KOPT-K1 (cell line): ENCODE results near the gene MRPS31.

Experiments
- H3K27ac ChIP-seq: fragments of 200-600 bp; sonication (generic); 2 replicates; pipeline ENCODE4 v1.5.1; 2016; ENCODE audit warnings: antibody characterized with exemption, mild to moderate bottlenecking, low read depth, low read length; ENCODE audit not compliant: poor library complexity, severe bottlenecking
- H3K36me3 ChIP-seq: fragments of 200-600 bp; sonication (generic); 2 replicates; pipeline ENCODE4 v1.5.1; 2017; ENCODE audit warnings: antibody characterized with exemption, mild to moderate bottlenecking, low read length, moderate library complexity; ENCODE audit not compliant: insufficient read depth
- H3K9me3 ChIP-seq: fragments of 200-600 bp; sonication (generic); 2 replicates; pipeline ENCODE4 v1.5.1; 2017; ENCODE audit warnings: antibody characterized with exemption, low read length, mild to moderate bottlenecking; ENCODE audit not compliant: insufficient read depth, poor library complexity, severe bottlenecking

The MRPS31 gene

DNA sequence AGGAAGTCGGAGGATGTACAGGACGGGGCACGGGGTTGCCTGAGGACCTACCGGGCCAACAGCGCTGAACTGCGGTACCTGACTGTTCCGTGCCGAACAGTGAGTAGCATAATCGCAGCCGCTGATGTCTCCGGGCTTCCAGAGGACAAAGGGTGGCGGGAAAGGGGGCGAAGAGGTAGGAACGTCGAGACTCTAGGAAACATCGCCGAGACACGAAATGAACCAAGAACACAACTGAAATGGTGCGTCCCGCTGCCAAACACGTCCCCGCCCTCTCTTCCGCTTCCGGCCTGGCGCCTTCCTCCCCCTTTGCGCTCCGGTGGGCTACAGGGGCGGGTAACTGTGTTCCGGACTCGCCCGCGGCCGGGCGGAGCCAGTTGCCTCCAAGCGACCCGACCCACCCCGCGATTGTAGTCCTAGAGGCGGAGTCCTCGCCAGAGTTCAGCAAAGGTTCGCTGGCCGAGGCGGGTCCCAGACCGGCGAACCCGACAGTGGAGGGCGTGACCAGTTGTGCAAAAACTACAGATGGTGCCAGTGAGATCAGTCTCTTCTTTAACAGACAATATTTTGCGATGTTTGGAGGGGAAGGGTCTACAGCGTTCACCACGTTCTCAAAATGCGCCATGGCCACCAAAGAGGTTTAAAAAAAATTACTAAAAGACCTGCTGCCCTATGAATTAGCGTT, at the start of gene MRPS31:
Gene MRPS31 (minus strand): TSS at position 257 of the 685 bp plus-strand sequence. CDS start 54 bp downstream, at position 203.
- H3K27ac ChIP-seq, result peak within 1 kb of the TSS; percentile 86
- H3K36me3 ChIP-seq, result peaks cover 15% of the 10 kb centered on the region
- H3K9me3 ChIP-seq, result no peaks in the 10 kb centered on the region

DNA sequence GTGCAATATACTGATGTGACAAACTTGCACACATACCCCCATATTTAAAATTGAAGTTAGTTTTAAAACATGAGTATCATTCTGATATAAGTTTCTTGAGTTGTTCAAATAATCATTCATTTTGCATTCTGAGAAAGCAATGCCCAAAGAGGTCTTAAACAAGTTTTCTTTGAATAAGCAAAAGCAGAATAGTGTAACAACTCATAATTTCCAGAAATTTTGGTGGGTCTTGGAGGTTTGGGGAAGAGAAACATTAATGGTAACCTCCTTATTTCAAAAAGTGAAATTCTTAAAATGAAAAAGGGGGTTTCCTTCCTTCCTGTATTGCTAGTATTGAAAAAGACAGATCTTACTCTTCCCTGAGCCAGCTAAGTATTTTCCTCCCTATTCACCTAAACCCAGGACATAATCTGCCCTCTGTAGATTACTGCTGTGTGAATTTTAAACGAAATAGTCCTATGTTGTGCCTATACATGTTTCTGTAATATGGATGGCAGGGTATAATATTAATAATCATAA, 48.9 kb upstream of the MRPS31 start:
- Histone ChIP-seq H3K27ac (no peak overlapping the region), H3K36me3 (no peaks in the 10 kb centered on the region), H3K9me3 (peaks cover 9% of the 10 kb centered on the region)

DNA sequence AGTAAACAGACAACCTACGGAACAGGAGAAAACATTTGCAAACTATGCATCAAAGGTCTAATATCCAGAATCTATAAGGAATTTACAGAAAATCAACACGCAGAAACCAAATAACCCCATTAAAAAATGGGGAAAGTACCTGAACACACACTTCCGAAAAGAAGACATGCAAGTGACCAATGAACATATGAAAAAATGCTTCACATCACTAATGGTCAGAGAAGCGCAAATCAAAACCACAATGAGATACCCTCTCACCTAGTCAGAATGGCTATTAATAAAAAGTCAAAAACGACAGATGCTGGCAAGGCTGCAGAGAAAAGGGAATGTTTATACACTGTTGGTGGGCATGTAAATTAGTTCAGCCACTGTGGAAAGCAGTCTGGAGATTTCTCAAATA, 47.9 kb upstream of the MRPS31 start:
- H3K36me3 ChIP-seq, result peaks cover 6% of the 10 kb centered on the region; the same call in 1 of the 2 replicates
- H3K27ac ChIP-seq, result no peak overlapping the region
- peaks cover 9% of the 10 kb centered on the region for H3K9me3 ChIP-seq

DNA sequence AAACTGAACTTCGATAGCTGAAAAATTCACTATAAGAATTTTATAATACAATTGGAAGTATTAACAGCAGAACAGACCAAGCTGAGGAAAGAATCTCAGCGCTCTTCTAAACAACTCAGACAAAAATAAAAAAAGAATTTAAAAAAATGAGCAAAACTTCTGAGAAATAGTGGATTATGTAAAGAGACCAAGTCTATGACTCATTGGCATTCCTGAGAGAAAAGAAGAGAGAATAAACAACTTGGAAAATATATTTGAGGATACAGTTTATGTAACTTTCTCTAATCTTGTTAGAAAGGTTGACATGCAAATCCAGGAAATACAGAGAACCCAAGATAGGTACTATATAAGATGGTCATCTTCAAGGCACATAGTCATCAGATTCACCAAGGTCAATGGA, 43.8 kb upstream of the MRPS31 start:
- Histone ChIP-seq H3K27ac (no peak overlapping the region), H3K9me3 (peaks cover 9% of the 10 kb centered on the region), H3K36me3 (peaks cover 41% of the 10 kb centered on the region)

DNA sequence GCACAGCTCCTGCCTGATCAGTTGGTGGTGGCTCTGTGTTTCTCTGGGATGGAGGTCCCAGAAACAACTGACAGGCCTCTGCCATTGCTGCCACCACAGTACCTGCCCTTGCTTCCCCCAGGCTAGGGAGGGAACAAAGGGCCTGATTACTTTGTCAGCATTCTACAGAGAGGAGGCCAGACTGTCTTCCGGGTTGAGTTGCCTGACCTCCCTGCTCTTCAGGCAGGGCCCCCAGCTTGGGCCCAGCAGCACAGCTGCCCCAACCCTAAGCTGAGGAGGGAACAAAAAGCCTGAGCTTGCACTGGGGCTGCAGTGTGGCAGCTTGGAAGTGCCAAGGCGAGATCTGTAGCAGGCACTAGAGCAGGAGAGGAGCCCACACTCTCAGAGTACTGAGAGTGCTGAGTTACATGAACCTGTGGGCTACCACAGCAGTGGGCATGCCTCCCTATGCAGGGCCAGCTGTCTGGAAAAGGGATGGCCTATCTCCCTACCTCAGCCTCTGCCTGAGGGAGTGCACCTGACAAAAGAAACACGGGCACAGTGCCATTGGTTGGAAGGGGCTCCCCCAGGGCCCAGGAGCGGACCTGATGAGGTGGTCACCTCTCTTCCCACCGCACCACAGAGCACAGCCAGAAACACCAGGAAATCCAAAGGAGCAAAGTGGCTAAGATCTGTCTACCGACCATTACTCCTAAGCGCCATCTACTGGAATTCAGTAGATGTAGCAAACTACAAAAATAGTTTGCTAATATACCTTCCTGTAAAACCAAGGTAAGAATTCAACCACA, 42.9 kb upstream of the MRPS31 start:
- Histone ChIP-seq H3K9me3 (peaks cover 9% of the 10 kb centered on the region), H3K36me3 (peaks cover 50% of the 10 kb centered on the region), H3K27ac (no peak overlapping the region)

DNA sequence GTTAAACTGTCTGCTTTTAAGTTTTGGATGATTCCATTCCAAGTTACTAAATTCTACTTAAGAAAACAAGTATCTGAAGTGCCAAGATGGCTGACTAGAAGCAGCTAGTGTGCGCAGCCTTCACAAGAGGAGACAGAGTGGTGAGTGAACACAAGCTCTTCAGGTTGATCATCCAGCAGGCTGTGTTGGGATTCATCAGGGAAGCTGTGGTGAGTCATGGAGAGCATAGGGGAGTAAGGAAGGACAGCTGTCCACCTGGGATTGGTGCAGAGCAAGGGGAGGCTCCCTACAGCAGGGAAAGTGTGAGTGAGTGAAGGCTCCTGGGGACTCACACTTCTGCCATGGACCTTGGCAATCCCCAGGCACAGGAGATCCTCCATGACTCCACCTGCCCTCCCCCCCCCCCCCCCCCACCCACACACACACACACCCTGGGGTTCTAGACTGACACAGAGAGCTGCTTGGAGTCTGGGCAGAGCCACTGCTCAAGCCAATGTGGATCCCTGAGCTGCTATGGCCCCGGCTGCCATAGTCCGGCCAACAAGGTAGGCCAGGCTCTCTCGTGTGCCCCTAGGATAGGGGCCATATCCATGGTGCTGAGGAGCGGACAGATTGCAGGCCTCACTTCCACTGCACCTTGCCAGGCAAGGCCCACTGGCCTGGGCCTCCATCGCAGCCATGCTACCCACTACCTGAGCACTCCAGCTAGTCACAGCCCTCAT, 41.9 kb upstream of the MRPS31 start:
- H3K27ac ChIP-seq, result no peak overlapping the region
- peaks cover 9% of the 10 kb centered on the region for H3K9me3 ChIP-seq
- H3K36me3 ChIP-seq, result peaks cover 59% of the 10 kb centered on the region

DNA sequence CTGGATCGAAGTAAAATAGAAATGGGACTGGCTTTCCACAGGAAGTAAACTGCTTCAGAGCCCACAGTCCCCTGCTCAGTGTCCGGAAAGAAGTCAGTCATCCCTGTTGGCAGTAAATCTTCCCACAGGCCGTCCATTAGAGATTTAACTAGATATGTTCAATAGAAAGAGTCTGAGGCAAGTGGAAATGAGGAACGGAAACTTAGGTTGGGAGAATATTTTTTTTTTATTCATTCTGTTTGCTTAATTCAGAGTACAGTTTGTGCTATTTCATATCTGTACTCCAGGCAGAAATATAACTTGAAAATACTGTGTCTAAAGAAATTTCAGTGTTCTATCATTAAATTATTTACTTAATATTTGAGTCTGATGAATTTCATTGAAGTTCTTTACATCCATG, 41.1 kb upstream of the MRPS31 start:
- Histone ChIP-seq H3K9me3 (peaks cover 9% of the 10 kb centered on the region), H3K27ac (no peak overlapping the region), H3K36me3 (peaks cover 66% of the 10 kb centered on the region)

DNA sequence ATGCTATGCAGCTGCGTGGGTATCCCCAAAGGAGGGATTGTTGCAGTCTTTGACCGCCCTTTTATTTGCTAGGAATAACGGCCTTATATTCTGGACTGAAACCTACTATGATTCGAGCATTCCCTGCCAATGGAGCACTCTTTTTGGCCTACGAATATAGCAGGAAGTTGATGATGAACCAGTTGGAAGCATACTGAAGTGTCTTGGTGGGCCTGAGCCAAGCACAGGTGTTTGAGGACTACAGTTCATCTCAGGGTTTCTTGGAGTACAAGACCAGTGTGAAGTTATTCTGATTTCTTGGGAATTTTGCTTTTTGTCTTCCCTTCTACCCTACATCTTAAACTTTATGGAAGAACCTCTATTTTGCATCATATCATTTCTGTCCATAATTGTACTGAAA, 38.5 kb upstream of the MRPS31 start:
- Histone ChIP-seq H3K9me3 (no peaks in the 10 kb centered on the region), H3K27ac (no peak overlapping the region), H3K36me3 (peaks cover 90% of the 10 kb centered on the region)

DNA sequence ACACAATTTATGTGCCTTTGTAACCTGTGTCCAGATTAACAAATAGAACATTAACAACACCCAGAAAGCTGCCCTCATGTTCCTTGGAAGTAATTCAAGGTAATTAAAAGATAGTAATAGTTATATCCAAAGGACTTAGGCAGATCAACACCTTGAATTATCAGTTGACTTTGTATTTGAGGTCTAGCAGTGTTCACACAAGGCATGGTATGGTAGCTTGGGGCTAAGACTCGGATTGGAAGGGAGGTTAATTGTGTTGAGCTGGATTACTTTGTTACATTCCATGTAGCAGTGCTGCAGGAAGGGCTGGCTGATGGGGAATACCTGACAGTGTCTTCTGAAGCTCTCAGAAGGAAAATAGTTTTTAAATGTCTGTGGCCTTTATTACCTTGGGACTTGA, 35.3 kb upstream of the MRPS31 start:
- peaks cover 94% of the 10 kb centered on the region for H3K36me3 ChIP-seq
- H3K27ac ChIP-seq, result no peak overlapping the region
- no peaks in the 10 kb centered on the region for H3K9me3 ChIP-seq

DNA sequence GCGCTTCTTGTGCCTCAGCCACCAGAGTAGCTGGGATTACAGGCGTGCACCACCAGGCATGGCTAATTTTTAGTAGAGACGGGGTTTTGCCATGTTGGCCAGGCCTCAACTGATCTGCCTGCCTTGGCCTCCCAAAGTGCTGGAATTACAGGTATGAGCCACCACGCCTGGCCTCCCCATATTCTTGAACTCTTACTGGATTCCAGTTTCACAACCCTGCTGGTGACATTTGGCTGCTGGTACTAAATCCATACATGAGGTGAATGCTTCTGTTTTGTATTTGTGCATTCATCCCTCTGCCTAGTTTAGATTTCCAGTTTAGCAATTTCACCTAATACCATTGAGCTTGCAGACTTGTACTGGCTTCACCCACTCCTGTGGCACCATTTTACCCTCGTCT, 32.3 kb upstream of the MRPS31 start:
- H3K27ac ChIP-seq, result no peak overlapping the region
- no peaks in the 10 kb centered on the region for H3K9me3 ChIP-seq
- peaks cover 97% of the 10 kb centered on the region for H3K36me3 ChIP-seq

DNA sequence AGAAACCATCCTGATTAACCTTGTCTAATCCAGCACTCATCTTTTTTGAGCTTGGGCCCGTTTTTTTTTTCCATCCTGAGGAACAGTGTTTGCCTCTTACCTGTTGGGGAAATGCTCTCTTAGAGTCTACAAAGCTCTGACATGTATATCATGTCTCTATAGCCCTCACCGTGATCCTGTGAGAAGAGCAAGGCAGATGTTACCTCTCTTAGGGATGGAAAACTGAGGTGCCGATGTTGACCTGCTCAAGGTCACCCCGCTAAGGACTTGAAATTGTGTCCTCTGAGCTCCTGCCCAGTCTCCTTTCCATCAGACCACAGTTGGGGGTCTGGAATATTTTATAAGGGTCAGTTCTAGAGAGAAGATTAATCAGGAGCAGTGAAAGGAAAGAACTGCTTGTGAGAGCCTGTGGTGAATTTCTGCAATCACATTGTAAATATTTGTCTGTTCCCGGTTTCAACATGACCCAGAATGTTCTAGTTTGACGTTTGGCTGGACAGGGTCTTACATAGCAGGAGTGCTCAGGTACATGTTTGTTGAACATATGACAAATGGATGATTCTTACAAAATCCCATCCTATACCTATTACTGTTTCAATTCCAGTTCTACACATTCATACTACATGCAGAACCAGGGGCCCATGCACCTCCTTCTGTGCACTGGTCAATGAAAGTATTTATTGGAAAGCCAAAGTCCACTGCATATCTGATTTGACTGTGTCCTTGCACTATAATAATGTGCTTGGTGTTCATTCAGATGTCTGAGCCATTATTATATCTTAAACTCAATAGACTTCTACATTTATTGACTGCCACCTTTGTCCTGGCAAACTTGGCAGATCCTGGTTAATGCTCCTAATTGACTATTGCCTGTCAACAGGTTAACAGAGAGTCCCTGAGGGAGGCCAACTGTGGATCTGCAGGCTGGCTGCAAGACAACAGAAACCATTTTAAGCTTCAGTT, 30.5 kb upstream of the MRPS31 start:
- no peak overlapping the region for H3K27ac ChIP-seq
- peaks cover 87% of the 10 kb centered on the region for H3K36me3 ChIP-seq
- no peaks in the 10 kb centered on the region for H3K9me3 ChIP-seq

DNA sequence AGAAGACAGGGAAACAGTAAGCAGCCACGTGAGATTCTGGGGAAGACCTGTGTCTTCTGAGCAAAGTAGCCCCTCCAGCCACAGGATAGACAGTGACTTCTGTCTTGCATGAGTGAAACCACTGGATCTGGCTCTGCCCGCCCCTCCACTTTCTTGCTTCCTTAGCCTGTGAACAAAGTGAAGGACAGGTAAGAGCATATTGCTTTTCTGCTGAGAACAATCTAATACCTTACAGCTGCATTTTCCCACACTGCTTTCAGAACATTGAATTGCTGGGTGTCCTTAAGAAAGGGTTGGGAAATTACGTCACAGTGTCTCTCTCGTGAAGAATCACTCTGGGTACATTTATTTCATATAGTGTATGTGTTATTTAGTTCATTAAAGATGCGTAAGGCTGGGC, 29.6 kb upstream of the MRPS31 start:
- no peak overlapping the region for H3K27ac ChIP-seq
- H3K36me3 ChIP-seq, result peaks cover 85% of the 10 kb centered on the region
- no peaks in the 10 kb centered on the region for H3K9me3 ChIP-seq

DNA sequence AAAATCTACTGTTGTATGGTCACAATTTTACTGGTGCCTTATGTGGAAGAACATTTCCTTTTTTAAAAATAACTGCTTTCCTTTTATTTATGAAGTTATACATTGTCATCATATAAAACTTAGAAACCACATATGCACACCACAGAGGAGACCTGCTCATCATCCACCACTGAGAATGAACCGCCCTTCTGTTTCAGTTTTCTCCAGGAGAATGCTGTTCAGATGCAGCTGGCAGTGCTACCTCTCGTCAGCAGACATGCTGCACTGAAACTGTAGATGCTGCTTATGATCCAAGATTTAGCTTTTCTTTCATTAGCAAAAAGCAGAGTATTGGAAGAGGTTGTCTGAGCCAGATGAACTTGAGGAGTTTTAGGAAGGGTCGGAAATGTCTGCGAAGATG, 28.5 kb upstream of the MRPS31 start:
- H3K9me3 ChIP-seq, result no peaks in the 10 kb centered on the region
- peaks cover 86% of the 10 kb centered on the region for H3K36me3 ChIP-seq
- no peak overlapping the region for H3K27ac ChIP-seq

DNA sequence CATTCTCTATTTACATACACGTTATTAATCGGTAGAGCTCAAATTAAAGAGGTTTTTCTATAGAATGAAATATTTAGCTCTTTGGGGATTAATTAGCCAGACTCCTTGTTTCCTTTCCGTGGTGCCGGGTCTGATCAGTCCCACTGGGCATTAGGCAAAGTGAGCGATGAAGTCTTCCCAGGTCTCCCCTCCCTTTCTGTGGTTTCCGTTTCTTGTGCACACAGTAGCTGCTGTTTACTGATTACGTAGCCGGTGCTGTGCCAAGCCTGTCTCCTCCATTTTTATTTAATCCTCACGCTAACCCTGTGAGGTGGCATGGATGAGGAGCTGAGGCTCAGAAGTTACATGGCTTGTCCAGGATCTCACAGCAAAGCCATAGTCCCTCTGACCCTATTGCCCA, 27.4 kb upstream of the MRPS31 start:
- Histone ChIP-seq H3K36me3 (peaks cover 87% of the 10 kb centered on the region), H3K27ac (peak overlapping the region; percentile 59)

More for the DNA sequence above, 27.4 kb upstream of the MRPS31 start:
- H3K9me3 ChIP-seq, result no peaks in the 10 kb centered on the region
